Loucy (cell line): Measurements from ENCODE around the gene ACSF3.

Source experiments
- H2AFZ ChIP-seq: fragments of 200-600 bp; sonication (generic); 2 replicates; pipeline ENCODE4 v1.6.0; 2016; ENCODE audit warnings: antibody characterized with exemption, mild to moderate bottlenecking, low read length, moderate library complexity
- H3F3A ChIP-seq: fragments of 200-600 bp; 2 replicates; pipeline ENCODE4 v1.6.0; 2016; ENCODE audit warnings: antibody characterized with exemption, low read depth, mild to moderate bottlenecking
- H3K27me3 ChIP-seq: fragments of 200-600 bp; sonication (generic); 2 replicates; pipeline ENCODE4 v1.6.1; 2014; ENCODE audit warnings: low read length, mild to moderate bottlenecking; ENCODE audit not compliant: insufficient read depth, poor library complexity, severe bottlenecking
- H3K36me3 ChIP-seq: fragments of 200-600 bp; sonication (generic); 2 replicates; pipeline ENCODE4 v1.6.1; 2016; ENCODE audit warnings: low read length; ENCODE audit not compliant: insufficient read depth
- H3K4me1 ChIP-seq: fragments of 200-600 bp; sonication (generic); 2 replicates; pipeline ENCODE4 v1.5.1; 2014; ENCODE audit warnings: low read length, mild to moderate bottlenecking; ENCODE audit not compliant: insufficient read depth, poor library complexity, severe bottlenecking
- H3K4me2 ChIP-seq: fragments of 200-600 bp; sonication (generic); 2 replicates; pipeline ENCODE4 v1.6.0; 2014; ENCODE audit warnings: antibody characterized with exemption, low read length, low read depth, mild to moderate bottlenecking; ENCODE audit not compliant: poor library complexity, severe bottlenecking
- H3K4me3 ChIP-seq: fragments of 200-600 bp; sonication (generic); 2 replicates; pipeline ENCODE4 v1.5.1; 2014; ENCODE audit warnings: low read length, mild to moderate bottlenecking, mixed read lengths; ENCODE audit not compliant: poor library complexity, severe bottlenecking
- H3K79me2 ChIP-seq: fragments of 200-600 bp; sonication (generic); 2 replicates; pipeline ENCODE4 v1.6.1; 2014; ENCODE audit warnings: low read length; ENCODE audit not compliant: insufficient read depth
- H3K9ac ChIP-seq: fragments of 200-600 bp; sonication (generic); 2 replicates; pipeline ENCODE4 v1.6.0; 2014; ENCODE audit warnings: mild to moderate bottlenecking, low read depth, low read length, moderate library complexity; ENCODE audit not compliant: poor library complexity, severe bottlenecking
- H3K9me2 ChIP-seq: fragments of 200-600 bp; sonication (generic); replicated peaks from 2 replicates; pipeline ENCODE4 v1.6.1; 2016; ENCODE audit warnings: low read depth, low read length, mixed read lengths
- H3K9me3 ChIP-seq: fragments of 200-600 bp; sonication (generic); 2 replicates; pipeline ENCODE4 v1.6.1; 2014; ENCODE audit warnings: mild to moderate bottlenecking, antibody characterized with exemption, low read length, low read depth; ENCODE audit not compliant: insufficient read depth
- H4K20me1 ChIP-seq: fragments of 200-600 bp; sonication (generic); 2 replicates; pipeline ENCODE4 v1.6.0; 2014; ENCODE audit warnings: antibody characterized with exemption, low read length, mild to moderate bottlenecking; ENCODE audit not compliant: insufficient read depth, poor library complexity, severe bottlenecking
- CTCF ChIP-seq: fragments of 200-600 bp; sonication (generic); conservative IDR thresholded peaks from 2 replicates; pipeline ENCODE4 v1.5.1; 2014; ENCODE audit warnings: mild to moderate bottlenecking, antibody characterized with exemption, low read length
- EZH2phosphoT487 ChIP-seq: fragments of 200-600 bp; IDR thresholded peaks from 2 replicates; pipeline ENCODE4 v1.6.1; 2018; ENCODE audit warnings: antibody characterized with exemption, mild to moderate bottlenecking, moderate library complexity, borderline replicate concordance

The ACSF3 gene

GRCh38 chr16:89143201-89143741 lies 49.6 kb downstream of the ACSF3 start:
- H4K20me1 ChIP-seq = no peaks in the 10 kb centered on the region
- no peak overlapping the region for H3K9ac ChIP-seq
- no peaks in the 10 kb centered on the region for H3K36me3 ChIP-seq
- H3K27me3 ChIP-seq = no peaks in the 10 kb centered on the region
- no peaks in the 10 kb centered on the region for H3K79me2 ChIP-seq
- no peaks in the 10 kb centered on the region for H3K9me3 ChIP-seq
- H3F3A ChIP-seq = no peaks in the 10 kb centered on the region
- H3K4me3 ChIP-seq = no peak overlapping the region
- TF ChIP-seq CTCF = no peak
- TF ChIP-seq EZH2phosphoT487 = no peak
- no peak overlapping the region for H2AFZ ChIP-seq
- no peaks in the 10 kb centered on the region for H3K9me2 ChIP-seq
- no peaks in the 10 kb centered on the region for H3K4me1 ChIP-seq
- no peak overlapping the region for H3K4me2 ChIP-seq

- Histone ChIP-seq H3K4me3 (no peak overlapping the region), H3F3A (no peaks in the 10 kb centered on the region), H3K27me3 (no peaks in the 10 kb centered on the region), H3K9me3 (no peaks in the 10 kb centered on the region), H4K20me1 (no peaks in the 10 kb centered on the region), H3K4me2 (no peak overlapping the region), H3K9me2 (no peaks in the 10 kb centered on the region), H2AFZ (no peak overlapping the region), H3K9ac (no peak overlapping the region), H3K79me2 (no peaks in the 10 kb centered on the region), H3K36me3 (no peaks in the 10 kb centered on the region), H3K4me1 (no peaks in the 10 kb centered on the region)
- TF ChIP-seq EZH2phosphoT487 = no peak
- TF ChIP-seq CTCF = no peak
Observed at GRCh38 chr16:89143911-89144675, 50.4 kb downstream of the ACSF3 start.

GRCh38 chr16:89144681-89145080 lies 51.0 kb downstream of the ACSF3 start:
- H3K9ac ChIP-seq = no peak overlapping the region
- H3K4me1 ChIP-seq = no peaks in the 10 kb centered on the region
- no peaks in the 10 kb centered on the region for H3K9me2 ChIP-seq
- no peak overlapping the region for H2AFZ ChIP-seq
- H3K27me3 ChIP-seq = no peaks in the 10 kb centered on the region
- H3K79me2 ChIP-seq = no peaks in the 10 kb centered on the region
- no peaks in the 10 kb centered on the region for H3F3A ChIP-seq
- TF ChIP-seq CTCF = no peak
- TF ChIP-seq EZH2phosphoT487 = no peak
- no peak overlapping the region for H3K4me2 ChIP-seq
- H3K36me3 ChIP-seq = no peaks in the 10 kb centered on the region
- H4K20me1 ChIP-seq = no peaks in the 10 kb centered on the region
- H3K4me3 ChIP-seq = no peak overlapping the region
- no peaks in the 10 kb centered on the region for H3K9me3 ChIP-seq
